ENCODE measurements around the gene PLEKHH1.

Gene PLEKHH1

GRCh38 chr14:67512463-67513310 lies 20.4 kb upstream of the PLEKHH1 start:
- no peak for DNase-seq

GRCh38 chr14:67513631-67514108 lies 19.4 kb upstream of the PLEKHH1 start:
- DNase-seq: no peak

- DNase-seq: no peak
Observed at GRCh38 chr14:67514203-67514607, 18.9 kb upstream of the PLEKHH1 start.

- DNase-seq: no peak
Observed at GRCh38 chr14:67514650-67515385, 18.3 kb upstream of the PLEKHH1 start.

GRCh38 chr14:67515386-67516079 lies 17.6 kb upstream of the PLEKHH1 start:
- peak in 1 of 2 experiments; percentile 15 for DNase-seq

- no peak for DNase-seq
Observed at GRCh38 chr14:67516676-67517075, 16.4 kb upstream of the PLEKHH1 start.

GRCh38 chr14:67517083-67517482 lies 16.0 kb upstream of the PLEKHH1 start:
- no peak for DNase-seq

- no peak for DNase-seq
Observed at GRCh38 chr14:67519406-67519805, 13.7 kb upstream of the PLEKHH1 start.

GRCh38 chr14:67520482-67520881 lies 12.6 kb upstream of the PLEKHH1 start:
- no peak for DNase-seq

GRCh38 chr14:67522270-67522669 lies 10.8 kb upstream of the PLEKHH1 start:
- DNase-seq: no peak

GRCh38 chr14:67523764-67524633 lies 9.1 kb upstream of the PLEKHH1 start:
- DNase-seq: no peak

GRCh38 chr14:67524634-67524963 lies 8.5 kb upstream of the PLEKHH1 start:
- peak in 1 of 2 experiments; percentile 26 for DNase-seq

- DNase-seq: no peak
Observed at GRCh38 chr14:67525389-67525788, 7.7 kb upstream of the PLEKHH1 start.

- DNase-seq: no peak
Observed at GRCh38 chr14:67526181-67526580, 6.9 kb upstream of the PLEKHH1 start.

- DNase-seq: peak; percentile 13 to 17
Observed at GRCh38 chr14:67526676-67527459, 6.2 kb upstream of the PLEKHH1 start.

- no peak for DNase-seq
Observed at GRCh38 chr14:67527756-67528155, 5.3 kb upstream of the PLEKHH1 start.

GRCh38 chr14:67528276-67528675 lies 4.8 kb upstream of the PLEKHH1 start:
- DNase-seq: no peak

- no peak for DNase-seq
Observed at GRCh38 chr14:67529947-67530935, 2.8 kb upstream of the PLEKHH1 start.

- DNase-seq: no peak
Observed at GRCh38 chr14:67532606-67532997, 488 bp upstream of the PLEKHH1 start.

- no peak for DNase-seq
Observed at GRCh38 chr14:67533754-67534085, 630 bp downstream of the PLEKHH1 start.

GRCh38 chr14:67536087-67536486 lies 3.0 kb downstream of the PLEKHH1 start:
- no peak for DNase-seq
